PC-9 (cell line): ENCODE measurements around the gene ARPC1B.

Experiments used
- EZH2 ChIP-seq: fragments of 200-600 bp; sonication (generic); IDR thresholded peaks from 2 replicates; pipeline ENCODE4 v1.8.0; 2017; ENCODE audit warnings: antibody characterized with exemption, low read depth
- TF ChIP-seq, protein P1 (sequence below): fragments of 200-600 bp; sonication (generic); conservative IDR thresholded peaks from 2 replicates; pipeline ENCODE4 v1.6.1; 2017; ENCODE audit warnings: mixed run types, antibody characterized with exemption, mild to moderate bottlenecking, moderate library complexity

DNA sequence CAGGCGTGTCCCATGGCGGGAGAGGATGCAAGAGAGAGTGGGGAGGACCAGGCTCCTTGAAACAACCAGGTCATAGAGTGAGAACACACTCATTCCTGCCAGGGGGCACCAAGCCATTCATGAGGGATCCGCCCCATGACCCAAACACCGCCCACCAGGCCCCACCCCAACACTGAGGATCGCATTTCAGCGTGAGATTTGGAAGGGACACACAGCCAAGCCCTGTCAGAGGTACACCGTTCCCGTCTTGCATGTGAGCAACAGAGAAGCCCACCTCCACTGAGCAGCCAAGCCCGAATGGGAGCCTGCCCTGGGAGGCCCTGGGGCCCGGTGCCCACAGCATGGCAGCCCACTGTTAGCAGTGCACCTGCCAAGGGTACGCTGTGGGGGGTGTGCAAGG is 7.9 kb upstream of the ARPC1B start:
- TF ChIP-seq EZH2 = no peak
- TF ChIP-seq, protein P1, sequence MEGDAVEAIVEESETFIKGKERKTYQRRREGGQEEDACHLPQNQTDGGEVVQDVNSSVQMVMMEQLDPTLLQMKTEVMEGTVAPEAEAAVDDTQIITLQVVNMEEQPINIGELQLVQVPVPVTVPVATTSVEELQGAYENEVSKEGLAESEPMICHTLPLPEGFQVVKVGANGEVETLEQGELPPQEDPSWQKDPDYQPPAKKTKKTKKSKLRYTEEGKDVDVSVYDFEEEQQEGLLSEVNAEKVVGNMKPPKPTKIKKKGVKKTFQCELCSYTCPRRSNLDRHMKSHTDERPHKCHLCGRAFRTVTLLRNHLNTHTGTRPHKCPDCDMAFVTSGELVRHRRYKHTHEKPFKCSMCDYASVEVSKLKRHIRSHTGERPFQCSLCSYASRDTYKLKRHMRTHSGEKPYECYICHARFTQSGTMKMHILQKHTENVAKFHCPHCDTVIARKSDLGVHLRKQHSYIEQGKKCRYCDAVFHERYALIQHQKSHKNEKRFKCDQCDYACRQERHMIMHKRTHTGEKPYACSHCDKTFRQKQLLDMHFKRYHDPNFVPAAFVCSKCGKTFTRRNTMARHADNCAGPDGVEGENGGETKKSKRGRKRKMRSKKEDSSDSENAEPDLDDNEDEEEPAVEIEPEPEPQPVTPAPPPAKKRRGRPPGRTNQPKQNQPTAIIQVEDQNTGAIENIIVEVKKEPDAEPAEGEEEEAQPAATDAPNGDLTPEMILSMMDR = no peak
